GM23338 (cell line): ENCODE data around the gene TFEB. TPM values are rescaled to one million over a fixed set of nuclear protein-coding genes. Genes with fewer than 3 reads are reported as not detected.
A peak's percentile ranks its signal among the peaks of the same experiment; 100 is the strongest.

ENCODE experiments used
- ATAC-seq: fragments of 200-7000 bp; cut with Tn5 transposase; 3 replicates; pipeline ENCODE4 v1.9.1; 2020
- DNase-seq: peaks from one replicate; pipeline ENCODE4 v3.0.0-alpha.2; 2015; ENCODE audit warnings: low spot score
- H2AFZ ChIP-seq: fragments of 200-600 bp; sonication (generic); 2 replicates; pipeline ENCODE4 v1.8.0; 2016; ENCODE audit warnings: antibody characterized with exemption, mild to moderate bottlenecking, moderate library complexity
- H3F3A ChIP-seq: fragments of 200-600 bp; sonication (generic); replicated peaks from 2 replicates; pipeline ENCODE4 v1.8.0; 2017; ENCODE audit warnings: antibody characterized with exemption, mixed run types, low read depth
- H3K27ac ChIP-seq: fragments of 200-600 bp; sonication (generic); 2 replicates; pipeline ENCODE4 v1.6.1; 2016; ENCODE audit warnings: low read depth
- H3K27me3 ChIP-seq: fragments of 200-600 bp; sonication (generic); 2 replicates; pipeline ENCODE4 v1.8.0; 2016; ENCODE audit warnings: mild to moderate bottlenecking, mixed run types, moderate library complexity; ENCODE audit not compliant: insufficient read depth
- H3K36me3 ChIP-seq: fragments of 200-600 bp; sonication (generic); 2 replicates; pipeline ENCODE4 v1.8.0; 2016; ENCODE audit warnings: mild to moderate bottlenecking; ENCODE audit not compliant: insufficient read depth
- H3K4me1 ChIP-seq: fragments of 200-600 bp; sonication (generic); 2 replicates; pipeline ENCODE4 v1.8.0; 2016; ENCODE audit warnings: mild to moderate bottlenecking, moderate library complexity; ENCODE audit not compliant: insufficient read depth
- H3K4me2 ChIP-seq: fragments of 200-600 bp; sonication (generic); 2 replicates; pipeline ENCODE4 v1.7.1; 2017; ENCODE audit warnings: mixed run types
- H3K4me3 ChIP-seq: fragments of 200-600 bp; sonication (generic); 2 replicates; pipeline ENCODE4 v1.6.1; 2016; ENCODE audit warnings: mixed run types
- H3K79me2 ChIP-seq: fragments of 200-600 bp; sonication (generic); replicated peaks from 2 replicates; pipeline ENCODE4 v1.8.0; 2017; ENCODE audit warnings: mild to moderate bottlenecking; ENCODE audit not compliant: insufficient read depth
- H3K9me2 ChIP-seq: fragments of 200-600 bp; sonication (generic); 2 replicates; pipeline ENCODE4 v1.8.0; 2017; ENCODE audit not compliant: insufficient read depth
- H4K20me1 ChIP-seq: fragments of 200-600 bp; sonication (generic); replicated peaks from 2 replicates; pipeline ENCODE4 v1.8.0; 2017; ENCODE audit warnings: mild to moderate bottlenecking; ENCODE audit not compliant: insufficient read depth
- H3K27ac Mint-ChIP-seq: 2 replicates; pipeline ENCODE4 v1.8.0; 2020; ENCODE audit warnings: inconsistent platforms, mild to moderate bottlenecking, moderate library complexity, mixed read lengths
- H3K27me3 Mint-ChIP-seq: 3 replicates; pipeline ENCODE4 v1.8.0; 2022; ENCODE audit warnings: low read depth, mild to moderate bottlenecking, moderate library complexity, mixed read lengths, inconsistent platforms; ENCODE audit not compliant: insufficient read depth, poor library complexity
- H3K36me3 Mint-ChIP-seq: 3 replicates; pipeline ENCODE4 v1.8.0; 2021; ENCODE audit warnings: low read depth, mild to moderate bottlenecking, inconsistent platforms, moderate library complexity, mixed read lengths
- H3K4me1 Mint-ChIP-seq: 3 replicates; pipeline ENCODE4 v1.8.0; 2020; ENCODE audit warnings: mild to moderate bottlenecking, inconsistent platforms, mixed read lengths
- H3K4me3 Mint-ChIP-seq: 3 replicates; pipeline ENCODE4 v1.8.0; 2021; ENCODE audit warnings: moderate library complexity, mild to moderate bottlenecking, inconsistent platforms, mixed read lengths
- H3K9me3 Mint-ChIP-seq: 3 replicates; pipeline ENCODE4 v1.8.0; 2020; ENCODE audit warnings: moderate library complexity, mild to moderate bottlenecking, inconsistent platforms, mixed read lengths
- CREB1 ChIP-seq: fragments of 250-450 bp; sonication (Bioruptor Pico); IDR thresholded peaks from 2 replicates; pipeline ENCODE4 v1.5.0; 2020; ENCODE audit warnings: low read depth, mild to moderate bottlenecking, moderate library complexity
- EZH2phosphoT487 ChIP-seq: fragments of 200-600 bp; sonication (generic); IDR thresholded peaks from one replicate; pipeline ENCODE4 v1.8.1; 2018; ENCODE audit warnings: antibody characterized with exemption; ENCODE audit not compliant: unreplicated experiment
- polyA plus RNA-seq: library from polyadenylated mRNA; unstranded; fragments of >200 nt; fragmentation: Nextera tagmentation; extraction: Ambion mirVana; gene quantifications from 2 replicates; pipeline ENCODE4 v1.2.1, GENCODE V29; 2016
- total RNA-seq: library from RNA; depleted of rRNA; stranded (reverse); fragments of >200 nt; shearing (Covaris generic); gene quantifications from 2 replicates; pipeline ENCODE4 v1.2.3, GENCODE V29; 2014
- TF ChIP-seq, protein P1 (sequence below), 2 experiments: fragments of 200-600 bp in 1 of 2; sonication (generic) in 1 of 2; conservative IDR thresholded peaks; 2 replicates each; pipeline versions ENCODE4 v1.5.1 to v1.6.1; 2016 to 2017; ENCODE audit warnings: antibody characterized with exemption in 2 of 2, low read depth in 2 of 2, mild to moderate bottlenecking in 2 of 2, moderate library complexity in 1 of 2
- TF ChIP-seq, protein P2 (sequence below): fragments of 250-450 bp; sonication (Bioruptor Pico); IDR thresholded peaks from 2 replicates; pipeline ENCODE4 v1.5.0; 2020; ENCODE audit warnings: mild to moderate bottlenecking, moderate library complexity

Gene TFEB
- total and polyA plus RNA-seq, 2 experiments from 2014 or later = 1.3 to 4.3 TPM

DNA sequence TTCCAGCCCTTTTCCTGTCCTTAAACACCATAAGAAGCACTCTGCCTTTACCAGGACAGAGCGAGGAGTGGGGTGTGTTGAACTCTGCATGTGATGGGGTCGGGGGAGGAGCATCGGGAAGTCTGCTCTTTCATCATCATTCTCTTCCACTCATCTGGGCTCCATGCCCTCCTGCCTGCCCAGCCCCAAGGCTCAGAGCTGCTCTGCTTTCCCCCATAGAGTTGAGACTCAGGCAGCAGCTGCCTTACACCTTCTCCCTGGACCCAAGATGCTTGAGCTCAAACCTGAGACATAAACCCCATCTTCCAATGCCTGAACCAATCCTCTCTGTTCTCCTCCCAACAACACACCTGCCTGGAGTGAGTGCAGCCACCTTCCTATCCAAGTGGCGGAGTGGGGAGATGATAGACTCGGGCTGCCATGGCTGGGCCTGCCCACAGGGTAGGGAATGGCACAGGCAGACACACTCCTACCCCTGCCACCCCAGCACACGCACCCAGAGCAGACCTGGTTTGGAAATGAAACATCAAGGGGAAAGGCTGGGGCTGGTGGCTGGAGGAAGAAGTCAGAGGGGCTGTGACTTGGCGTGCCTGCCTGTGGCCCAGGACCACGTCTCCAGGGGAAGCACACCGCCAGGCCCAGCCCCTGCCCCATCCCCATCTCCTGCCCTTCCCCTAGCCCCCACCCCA lies 28.4 kb downstream of the TFEB start:
- H3F3A ChIP-seq = no peaks in the 10 kb centered on the region
- no peak overlapping the region for H3K4me2 ChIP-seq
- no peaks in the 10 kb centered on the region for H4K20me1 ChIP-seq
- H3K27me3 ChIP-seq = no peaks in the 10 kb centered on the region
- TF ChIP-seq, protein P1, sequence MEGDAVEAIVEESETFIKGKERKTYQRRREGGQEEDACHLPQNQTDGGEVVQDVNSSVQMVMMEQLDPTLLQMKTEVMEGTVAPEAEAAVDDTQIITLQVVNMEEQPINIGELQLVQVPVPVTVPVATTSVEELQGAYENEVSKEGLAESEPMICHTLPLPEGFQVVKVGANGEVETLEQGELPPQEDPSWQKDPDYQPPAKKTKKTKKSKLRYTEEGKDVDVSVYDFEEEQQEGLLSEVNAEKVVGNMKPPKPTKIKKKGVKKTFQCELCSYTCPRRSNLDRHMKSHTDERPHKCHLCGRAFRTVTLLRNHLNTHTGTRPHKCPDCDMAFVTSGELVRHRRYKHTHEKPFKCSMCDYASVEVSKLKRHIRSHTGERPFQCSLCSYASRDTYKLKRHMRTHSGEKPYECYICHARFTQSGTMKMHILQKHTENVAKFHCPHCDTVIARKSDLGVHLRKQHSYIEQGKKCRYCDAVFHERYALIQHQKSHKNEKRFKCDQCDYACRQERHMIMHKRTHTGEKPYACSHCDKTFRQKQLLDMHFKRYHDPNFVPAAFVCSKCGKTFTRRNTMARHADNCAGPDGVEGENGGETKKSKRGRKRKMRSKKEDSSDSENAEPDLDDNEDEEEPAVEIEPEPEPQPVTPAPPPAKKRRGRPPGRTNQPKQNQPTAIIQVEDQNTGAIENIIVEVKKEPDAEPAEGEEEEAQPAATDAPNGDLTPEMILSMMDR (conservative IDR thresholded peaks at IDR 0.05; ENCODE audit: low read depth in 2 of 2) = no peak
- no peak for TF ChIP-seq EZH2phosphoT487
- TF ChIP-seq CREB1 = no peak
- Mint-ChIP-seq H3K4me1 (peaks cover 9% of the 10 kb centered on the region), H3K9me3 (no peaks in the 10 kb centered on the region), H3K4me3 (no peak overlapping the region), H3K27me3 (peaks cover 8% of the 10 kb centered on the region), H3K36me3 (no peaks in the 10 kb centered on the region), H3K27ac (no peak overlapping the region)
- no peak overlapping the region for H3K4me3 ChIP-seq
- peaks cover 6% of the 10 kb centered on the region; the same call in 1 of the 2 replicates for H3K4me1 ChIP-seq
- no peaks in the 10 kb centered on the region for H3K9me2 ChIP-seq
- ATAC-seq (0 out of 3 replicates have a peak, but pooled peaks have one; percentile 8), DNase-seq (no peak)
- H2AFZ ChIP-seq = no peak overlapping the region
- no peaks in the 10 kb centered on the region for H3K36me3 ChIP-seq
- no peak overlapping the region for H3K27ac ChIP-seq
- H3K79me2 ChIP-seq = no peaks in the 10 kb centered on the region

DNA sequence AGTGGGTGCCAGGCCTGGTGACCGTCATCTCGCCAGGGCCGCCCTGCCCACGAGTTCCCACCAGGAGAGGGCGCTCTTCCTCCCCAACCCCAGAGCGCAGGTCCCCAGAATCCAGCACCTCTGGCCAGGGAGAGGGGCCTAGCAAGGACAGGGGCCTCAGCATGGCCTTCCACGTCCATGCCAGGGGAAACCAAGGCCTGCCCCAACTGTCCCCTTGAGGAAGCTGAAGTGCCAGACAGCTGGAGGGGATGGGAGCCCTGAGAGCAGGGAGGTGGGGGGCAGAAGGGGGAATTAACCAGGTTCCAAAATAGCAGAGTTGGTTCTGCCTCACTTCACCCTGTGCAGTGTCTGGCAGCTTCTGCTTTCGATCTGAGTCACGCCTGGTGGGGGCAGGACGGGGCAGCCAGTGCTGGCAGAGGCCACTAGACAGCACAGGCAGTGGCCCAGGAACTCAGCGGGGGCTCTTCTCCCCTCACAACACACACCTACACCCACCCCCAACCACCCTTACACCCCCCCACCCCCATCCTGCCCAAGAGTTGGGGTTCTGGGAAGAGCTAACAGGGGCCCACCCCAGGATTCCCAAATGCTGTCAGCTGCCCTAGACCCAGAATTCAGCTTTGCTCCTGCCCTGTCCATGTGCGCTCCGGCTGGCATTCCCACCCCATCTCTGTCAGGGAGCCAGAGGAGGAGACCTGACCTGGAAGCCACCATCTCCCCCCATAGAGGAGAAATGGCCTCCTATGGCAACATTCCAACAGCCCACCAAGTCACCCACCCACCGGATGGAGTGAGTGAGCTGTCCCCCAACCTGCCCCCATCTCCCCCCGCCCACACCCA lies 29.2 kb downstream of the TFEB start:
- Histone ChIP-seq H4K20me1 (no peaks in the 10 kb centered on the region), H3K4me3 (no peak overlapping the region), H3K36me3 (no peaks in the 10 kb centered on the region), H3K4me2 (no peak overlapping the region), H3K4me1 (peaks cover 6% of the 10 kb centered on the region; the same call in 1 of the 2 replicates), H3K27ac (no peak overlapping the region), H2AFZ (0 out of 2 replicates have a peak overlapping the region, but pooled peaks have one; percentile 56), H3K27me3 (no peaks in the 10 kb centered on the region), H3F3A (no peaks in the 10 kb centered on the region), H3K9me2 (no peaks in the 10 kb centered on the region), H3K79me2 (no peaks in the 10 kb centered on the region)
- DNase-seq (peak; percentile 84), ATAC-seq (peak; percentile 95)
- Mint-ChIP-seq H3K9me3 (no peaks in the 10 kb centered on the region), H3K27me3 (peaks cover 8% of the 10 kb centered on the region), H3K36me3 (no peaks in the 10 kb centered on the region), H3K4me1 (peaks cover 11% of the 10 kb centered on the region), H3K27ac (no peak overlapping the region), H3K4me3 (no peak overlapping the region)
- TF ChIP-seq, protein P1 (conservative IDR thresholded peaks at IDR 0.05; ENCODE audit: low read depth in 2 of 2) = peak; percentile 81 to 98
- TF ChIP-seq, protein P2, sequence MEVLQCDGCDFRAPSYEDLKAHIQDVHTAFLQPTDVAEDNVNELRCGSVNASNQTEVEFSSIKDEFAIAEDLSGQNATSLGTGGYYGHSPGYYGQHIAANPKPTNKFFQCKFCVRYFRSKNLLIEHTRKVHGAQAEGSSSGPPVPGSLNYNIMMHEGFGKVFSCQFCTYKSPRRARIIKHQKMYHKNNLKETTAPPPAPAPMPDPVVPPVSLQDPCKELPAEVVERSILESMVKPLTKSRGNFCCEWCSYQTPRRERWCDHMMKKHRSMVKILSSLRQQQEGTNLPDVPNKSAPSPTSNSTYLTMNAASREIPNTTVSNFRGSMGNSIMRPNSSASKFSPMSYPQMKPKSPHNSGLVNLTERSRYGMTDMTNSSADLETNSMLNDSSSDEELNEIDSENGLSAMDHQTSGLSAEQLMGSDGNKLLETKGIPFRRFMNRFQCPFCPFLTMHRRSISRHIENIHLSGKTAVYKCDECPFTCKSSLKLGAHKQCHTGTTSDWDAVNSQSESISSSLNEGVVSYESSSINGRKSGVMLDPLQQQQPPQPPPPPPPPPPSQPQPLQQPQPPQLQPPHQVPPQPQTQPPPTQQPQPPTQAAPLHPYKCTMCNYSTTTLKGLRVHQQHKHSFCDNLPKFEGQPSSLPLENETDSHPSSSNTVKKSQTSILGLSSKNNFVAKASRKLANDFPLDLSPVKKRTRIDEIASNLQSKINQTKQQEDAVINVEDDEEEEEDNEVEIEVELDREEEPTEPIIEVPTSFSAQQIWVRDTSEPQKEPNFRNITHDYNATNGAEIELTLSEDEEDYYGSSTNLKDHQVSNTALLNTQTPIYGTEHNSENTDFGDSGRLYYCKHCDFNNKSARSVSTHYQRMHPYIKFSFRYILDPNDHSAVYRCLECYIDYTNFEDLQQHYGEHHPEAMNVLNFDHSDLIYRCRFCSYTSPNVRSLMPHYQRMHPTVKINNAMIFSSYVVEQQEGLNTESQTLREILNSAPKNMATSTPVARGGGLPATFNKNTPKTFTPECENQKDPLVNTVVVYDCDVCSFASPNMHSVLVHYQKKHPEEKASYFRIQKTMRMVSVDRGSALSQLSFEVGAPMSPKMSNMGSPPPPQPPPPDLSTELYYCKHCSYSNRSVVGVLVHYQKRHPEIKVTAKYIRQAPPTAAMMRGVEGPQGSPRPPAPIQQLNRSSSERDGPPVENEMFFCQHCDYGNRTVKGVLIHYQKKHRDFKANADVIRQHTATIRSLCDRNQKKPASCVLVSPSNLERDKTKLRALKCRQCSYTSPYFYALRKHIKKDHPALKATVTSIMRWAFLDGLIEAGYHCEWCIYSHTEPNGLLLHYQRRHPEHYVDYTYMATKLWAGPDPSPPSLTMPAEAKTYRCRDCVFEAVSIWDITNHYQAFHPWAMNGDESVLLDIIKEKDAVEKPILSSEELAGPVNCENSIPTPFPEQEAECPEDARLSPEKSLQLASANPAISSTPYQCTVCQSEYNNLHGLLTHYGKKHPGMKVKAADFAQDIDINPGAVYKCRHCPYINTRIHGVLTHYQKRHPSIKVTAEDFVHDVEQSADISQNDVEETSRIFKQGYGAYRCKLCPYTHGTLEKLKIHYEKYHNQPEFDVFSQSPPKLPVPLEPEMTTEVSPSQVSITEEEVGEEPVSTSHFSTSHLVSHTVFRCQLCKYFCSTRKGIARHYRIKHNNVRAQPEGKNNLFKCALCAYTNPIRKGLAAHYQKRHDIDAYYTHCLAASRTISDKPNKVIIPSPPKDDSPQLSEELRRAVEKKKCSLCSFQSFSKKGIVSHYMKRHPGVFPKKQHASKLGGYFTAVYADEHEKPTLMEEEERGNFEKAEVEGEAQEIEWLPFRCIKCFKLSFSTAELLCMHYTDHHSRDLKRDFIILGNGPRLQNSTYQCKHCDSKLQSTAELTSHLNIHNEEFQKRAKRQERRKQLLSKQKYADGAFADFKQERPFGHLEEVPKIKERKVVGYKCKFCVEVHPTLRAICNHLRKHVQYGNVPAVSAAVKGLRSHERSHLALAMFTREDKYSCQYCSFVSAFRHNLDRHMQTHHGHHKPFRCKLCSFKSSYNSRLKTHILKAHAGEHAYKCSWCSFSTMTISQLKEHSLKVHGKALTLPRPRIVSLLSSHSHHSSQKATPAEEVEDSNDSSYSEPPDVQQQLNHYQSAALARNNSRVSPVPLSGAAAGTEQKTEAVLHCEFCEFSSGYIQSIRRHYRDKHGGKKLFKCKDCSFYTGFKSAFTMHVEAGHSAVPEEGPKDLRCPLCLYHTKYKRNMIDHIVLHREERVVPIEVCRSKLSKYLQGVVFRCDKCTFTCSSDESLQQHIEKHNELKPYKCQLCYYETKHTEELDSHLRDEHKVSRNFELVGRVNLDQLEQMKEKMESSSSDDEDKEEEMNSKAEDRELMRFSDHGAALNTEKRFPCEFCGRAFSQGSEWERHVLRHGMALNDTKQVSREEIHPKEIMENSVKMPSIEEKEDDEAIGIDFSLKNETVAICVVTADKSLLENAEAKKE (CRISPR knock-in tag) = no peak
